HG03064 (cell line): ENCODE data around the gene DOC2A.
"Not testable (repeated sequence)": the region's sequence is repeated elsewhere in the genome, so short reads cannot be mapped to it uniquely, and the experiment has no call there.

Source experiments
- ATAC-seq: cut with Tn5 transposase; IDR thresholded peaks from one replicate; pipeline ENCODE4 v1.9.1; 2021; ENCODE audit warnings: low read depth; ENCODE audit not compliant: unreplicated experiment

DOC2A gene

GRCh38 chr16:30027588-30028437, 17.0 kb upstream of the DOC2A start:
- no peak for ATAC-seq

GRCh38 chr16:30026449-30026848, 15.6 kb upstream of the DOC2A start:
- ATAC-seq: no peak

GRCh38 chr16:30025574-30025973, 14.7 kb upstream of the DOC2A start:
- no peak for ATAC-seq

DNA sequence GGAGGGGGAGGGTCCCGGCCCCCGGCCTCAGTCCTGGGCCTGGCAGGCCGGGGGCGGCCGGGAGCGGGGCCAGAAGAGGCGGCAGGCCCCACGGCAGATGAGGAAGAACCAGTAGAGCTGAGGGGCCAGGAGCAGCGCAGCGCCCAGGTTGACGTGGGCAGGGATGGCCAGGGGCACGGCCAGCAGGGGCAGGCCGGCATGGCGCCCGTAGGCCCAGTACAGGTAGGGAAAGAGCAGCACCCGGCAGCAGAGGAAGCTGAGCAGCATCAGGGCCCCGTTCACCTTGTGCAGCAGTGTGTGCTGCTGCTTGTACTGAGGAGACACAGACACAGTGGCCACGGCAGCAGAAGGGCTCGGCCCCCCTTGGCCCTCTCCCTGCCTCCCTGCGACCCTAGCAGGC, 14.3 kb upstream of the DOC2A start:
- no peak for ATAC-seq

- ATAC-seq: no peak
Measured at GRCh38 chr16:30024451-30024850, 13.6 kb upstream of the DOC2A start.

DNA sequence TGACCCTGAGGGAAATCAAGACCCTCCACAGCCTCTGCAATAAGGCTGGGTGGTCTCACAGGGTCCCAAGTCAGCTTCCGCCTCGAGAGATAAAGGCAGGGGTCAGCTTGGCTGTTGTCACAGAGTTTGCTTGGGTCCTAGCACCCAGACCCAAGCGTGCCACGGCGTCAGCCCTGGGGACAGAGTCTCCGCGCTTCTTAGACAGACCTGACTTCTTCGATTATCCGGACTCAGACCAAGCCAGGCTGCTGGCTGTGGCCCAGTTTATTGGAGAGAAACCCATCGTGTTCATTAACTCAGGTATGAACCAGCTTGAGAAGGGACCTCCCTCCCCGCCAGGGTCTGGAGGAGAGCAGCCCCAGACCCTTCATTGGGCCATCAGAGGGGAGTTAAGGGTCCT, 12.8 kb upstream of the DOC2A start:
- no peak for ATAC-seq

- ATAC-seq: no peak
Measured at GRCh38 chr16:30022887-30023286, 12.1 kb upstream of the DOC2A start, which contains the start of gene C16orf92. C16orf92 (plus strand) TSS chr16:30023198; CDS start chr16:30023341, 143 bp downstream.

GRCh38 chr16:30018731-30019158, 7.9 kb upstream of the DOC2A start:
- ATAC-seq: no peak

- ATAC-seq: not testable (repeated sequence)
Measured at GRCh38 chr16:30017937-30018336, 7.1 kb upstream of the DOC2A start.

DNA sequence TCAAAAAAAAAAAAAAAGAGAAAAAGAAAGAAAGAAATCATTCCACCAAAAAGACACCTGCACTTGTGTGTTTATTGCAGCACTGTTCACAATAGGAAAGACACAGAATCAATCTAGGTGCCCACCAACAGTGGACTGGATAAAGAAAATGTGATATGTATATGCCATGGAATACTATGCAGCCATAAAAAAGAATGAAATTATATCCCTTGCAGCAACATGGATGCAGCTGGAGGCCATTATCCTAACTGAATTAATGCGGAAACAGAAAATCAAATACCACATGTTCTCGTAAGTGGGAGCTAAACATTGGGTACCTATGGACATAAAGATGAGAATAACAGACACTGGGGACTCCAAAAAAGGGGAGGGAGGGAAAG, 6.4 kb upstream of the DOC2A start:
- no peak for ATAC-seq

GRCh38 chr16:30016555-30017276, 5.9 kb upstream of the DOC2A start:
- ATAC-seq: no peak

DNA sequence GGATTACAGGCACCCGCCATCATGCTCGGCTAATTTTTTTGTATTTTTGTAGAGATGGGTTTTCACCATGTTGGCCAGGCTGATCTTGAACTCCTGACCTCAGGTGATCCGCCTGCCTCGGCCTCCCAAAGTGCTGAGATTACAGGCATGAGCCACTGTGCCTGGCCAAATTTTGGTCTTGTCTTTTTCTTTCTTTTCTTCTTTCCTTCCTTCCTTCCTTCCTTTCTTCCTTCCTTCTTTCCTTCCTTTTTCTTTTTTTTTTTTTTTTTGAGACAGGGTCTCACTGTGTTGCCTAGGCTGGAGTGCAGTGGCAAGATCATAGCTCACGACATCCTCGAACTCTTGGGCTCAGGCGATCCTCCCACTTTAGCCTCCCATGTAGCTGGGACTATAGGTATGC, 4.6 kb upstream of the DOC2A start:
- ATAC-seq: not testable (repeated sequence)

GRCh38 chr16:30012598-30012997, 1.8 kb upstream of the DOC2A start:
- ATAC-seq: not testable (repeated sequence)

- ATAC-seq: no peak
Measured at GRCh38 chr16:30011714-30012504, 1.1 kb upstream of the DOC2A start.

- ATAC-seq: no peak
Measured at GRCh38 chr16:30009990-30010843, 610 bp downstream of the DOC2A start.

DNA sequence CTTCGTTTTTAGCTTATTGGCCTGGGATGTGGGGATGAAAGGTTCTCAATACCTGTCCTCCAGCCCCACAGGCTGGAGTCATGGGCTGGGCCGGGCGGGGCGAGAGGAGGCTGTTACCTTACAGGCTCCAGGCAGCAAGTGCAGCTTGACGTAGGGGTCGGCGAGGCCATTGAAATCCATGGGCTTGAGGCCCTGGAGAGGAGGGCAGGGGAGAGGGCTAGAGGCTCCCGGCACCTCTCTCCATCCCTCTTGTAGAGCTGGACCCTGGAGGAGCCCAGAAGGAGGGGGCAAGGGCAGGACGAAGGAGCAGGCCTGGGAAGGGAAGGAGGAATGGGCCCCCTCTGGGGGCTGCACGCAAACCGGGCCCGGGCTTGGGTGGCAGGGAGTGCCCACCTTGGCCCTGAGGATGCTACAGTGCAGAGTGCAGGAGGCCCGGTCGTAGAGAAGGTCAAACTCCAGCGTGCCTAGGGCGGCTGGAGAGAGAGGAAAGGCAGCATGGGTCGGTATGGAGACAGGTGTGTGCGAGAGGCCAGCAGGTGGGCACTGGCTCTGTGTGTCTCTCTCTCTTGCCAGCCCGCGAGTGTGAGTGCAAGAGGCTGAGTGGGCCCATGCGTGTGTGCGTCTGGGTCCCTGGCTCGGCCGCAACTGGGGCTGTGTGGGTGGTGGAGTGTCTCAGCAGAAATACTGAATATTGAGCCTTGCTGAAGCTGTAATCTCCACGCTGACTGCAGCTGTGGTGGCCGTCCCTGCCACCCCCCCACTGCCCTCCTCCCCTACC, 1.6 kb downstream of the DOC2A start:
- ATAC-seq: no peak

DNA sequence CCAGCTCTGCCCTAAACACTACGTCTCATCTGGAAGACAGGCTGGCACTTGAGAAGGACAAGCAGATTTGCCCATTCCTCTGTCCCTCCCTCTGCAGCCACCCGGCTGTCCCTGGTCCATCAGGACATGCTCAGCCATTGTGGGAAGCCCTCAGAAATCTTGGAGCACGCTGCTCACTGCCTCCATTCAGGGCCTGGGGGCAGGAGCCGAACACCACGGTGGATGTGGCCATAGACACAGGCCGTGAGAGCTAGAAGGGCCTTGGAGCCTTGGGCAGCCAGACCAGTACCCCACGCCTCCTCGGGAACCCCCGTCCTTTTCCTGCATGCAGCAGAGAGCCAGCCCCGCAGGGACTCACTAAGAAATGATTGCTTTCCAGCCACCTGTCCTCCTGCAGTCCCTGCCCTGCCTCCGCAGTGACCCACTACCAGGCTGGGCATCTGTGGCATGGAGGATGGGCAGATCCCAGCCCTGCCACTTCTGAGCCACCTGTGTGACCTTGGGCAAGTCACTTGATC, 3.4 kb downstream of the DOC2A start:
- ATAC-seq: no peak

- no peak for ATAC-seq
Measured at GRCh38 chr16:30006659-30007377, 4.0 kb downstream of the DOC2A start.

DNA sequence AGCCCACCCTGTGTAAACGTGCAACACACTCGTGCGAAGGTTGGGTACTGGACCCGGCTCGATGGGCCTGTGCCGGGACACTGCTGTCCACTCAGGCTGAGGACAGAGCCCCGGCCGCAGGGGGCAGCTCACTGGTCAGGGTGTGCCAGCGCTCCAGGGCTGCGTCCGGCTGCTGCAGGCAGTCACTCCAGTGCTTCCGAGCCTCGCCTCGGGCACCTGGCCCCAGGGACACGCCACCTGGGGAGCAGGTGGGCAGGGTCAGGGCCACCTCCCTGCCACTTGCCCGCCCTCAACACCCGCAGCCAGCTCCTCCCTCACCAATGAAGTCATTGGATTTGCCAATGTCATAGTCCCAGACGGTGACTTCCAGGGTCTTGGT, 4.7 kb downstream of the DOC2A start:
- ATAC-seq: no peak
